GM21526 (cell line): ENCODE data around the gene CELA3B.
"Not testable (repeated sequence)": the region's sequence is repeated elsewhere in the genome, so short reads cannot be mapped to it uniquely, and the experiment has no call there.

Experiments used
- ATAC-seq: cut with Tn5 transposase; IDR thresholded peaks from one replicate; pipeline ENCODE4 v1.9.1; 2021; ENCODE audit warnings: moderate library complexity; ENCODE audit not compliant: unreplicated experiment, low FRiP score

CELA3B gene

GRCh38 chr1:22005261-22006149, 28.7 kb downstream of the CELA3B start:
- not testable (repeated sequence) for ATAC-seq

- not testable (repeated sequence) for ATAC-seq
These were observed 29.9 kb downstream of the CELA3B start for GRCh38 chr1:22006736-22007135.

- not testable (repeated sequence) for ATAC-seq
These were observed 30.4 kb downstream of the CELA3B start for GRCh38 chr1:22007262-22007661.

GRCh38 chr1:22009566-22009965, 32.7 kb downstream of the CELA3B start:
- ATAC-seq = not testable (repeated sequence)

GRCh38 chr1:22012752-22013151, 35.9 kb downstream of the CELA3B start:
- ATAC-seq = not testable (repeated sequence)

GRCh38 chr1:22014575-22015206, 37.9 kb downstream of the CELA3B start:
- ATAC-seq = not testable (repeated sequence)

GRCh38 chr1:22018583-22019559, 42.0 kb downstream of the CELA3B start:
- ATAC-seq = no peak

- no peak for ATAC-seq
These were observed 44.2 kb downstream of the CELA3B start for GRCh38 chr1:22021061-22021460.

GRCh38 chr1:22024485-22025367, 47.9 kb downstream of the CELA3B start:
- ATAC-seq = peak; percentile 42

GRCh38 chr1:22025368-22026155, 48.7 kb downstream of the CELA3B start:
- peak; percentile 61 for ATAC-seq

- no peak for ATAC-seq
These were observed 50.1 kb downstream of the CELA3B start for GRCh38 chr1:22026924-22027289.

GRCh38 chr1:22030057-22030456, 53.2 kb downstream of the CELA3B start:
- no peak for ATAC-seq

- no peak for ATAC-seq
These were observed 53.7 kb downstream of the CELA3B start for GRCh38 chr1:22030473-22030872.

- no peak for ATAC-seq
These were observed 54.6 kb downstream of the CELA3B start for GRCh38 chr1:22031214-22031962.

- not testable (repeated sequence) for ATAC-seq
These were observed 58.0 kb downstream of the CELA3B start for GRCh38 chr1:22034834-22035233.

- no peak for ATAC-seq
These were observed 60.7 kb downstream of the CELA3B start for GRCh38 chr1:22037520-22037919.

- ATAC-seq = no peak
These were observed 61.2 kb downstream of the CELA3B start for GRCh38 chr1:22038036-22038435.
